ENCODE data around the gene SLC26A6. TPM values are rescaled to one million over a fixed set of nuclear protein-coding genes. Genes with fewer than 3 reads are reported as not detected.
A peak's percentile ranks its signal among the peaks of the same experiment; 100 is the strongest.

The SLC26A6 gene
- total and polyA plus RNA-seq, 10 of the 15 experiments (the other 5 are each of a cell fraction or from before 2014, with no cell fraction given) = 2.1 to 24.9 (median 13.3) TPM

- TF ChIP-seq BCLAF1 (IDR thresholded peaks at IDR 0.05) (peak; percentile 80), ATF7 (IDR thresholded peaks at IDR 0.05; ENCODE audit: low read depth) (peak; percentile 80), SREBF1 (IDR thresholded peaks at IDR 0.05; ENCODE audit: low read length) (peak; percentile 69), CHD2 (IDR thresholded peaks at IDR 0.05; ENCODE audit: borderline replicate concordance, low read depth, low read length) (no peak), MEF2A (IDR thresholded peaks at IDR 0.05; ENCODE audit: insufficient read depth, low read depth, low read length) (no peak), CBFB (IDR thresholded peaks at IDR 0.05; ENCODE audit: low read depth) (no peak), ZBTB11 (CRISPR knock-in tag; IDR thresholded peaks at IDR 0.05) (no peak), RCOR1 (conservative IDR thresholded peaks at IDR 0.05; ENCODE audit: low read depth, low read length) (no peak), NR2F1 (conservative IDR thresholded peaks at IDR 0.05) (no peak), EGR1 (IDR thresholded peaks at IDR 0.05; ENCODE audit: borderline replicate concordance in 1 of 2, low read depth in 2 of 2, low read length in 2 of 2) (no peak), POLR2A (IDR thresholded peaks at IDR 0.05; ENCODE audit: low read depth, low read length) (peak; percentile 45; the same call in 1 of the 2 replicates), SMARCA5 (IDR thresholded peaks at IDR 0.05) (no peak), BCL3 (IDR thresholded peaks at IDR 0.05; ENCODE audit: borderline replicate concordance, insufficient read depth, low read depth, low read length, poor library complexity, severe bottlenecking) (no peak), SKIL (IDR thresholded peaks at IDR 0.05; ENCODE audit: low read depth, poor library complexity, severe bottlenecking) (no peak), ATF3 (IDR thresholded peaks at IDR 0.05; ENCODE audit: borderline replicate concordance, extremely low read depth, low read depth, low read length) (no peak), SIN3A (IDR thresholded peaks at IDR 0.05; ENCODE audit: low read depth, low read length) (no peak)
These were observed 27.7 kb upstream of the SLC26A6 start, which contains the start of gene CELSR3 (continued) for GRCh38 chr3:48662753-48663488.
